Activated T-cell treated with anti-CD3 and anti-CD28 coated beads, Interleukin-2, amount 50 U/mL, for 48 hours (primary cell): ENCODE data around the gene LPIN2.
"Not testable (repeated sequence)": the region's sequence is repeated elsewhere in the genome, so short reads cannot be mapped to it uniquely, and the experiment has no call there.

Experiments
- DNase-seq, 2 experiments: peaks; one replicate each; pipeline ENCODE4 v3.0.0-alpha.2; 2020

The LPIN2 gene

DNA sequence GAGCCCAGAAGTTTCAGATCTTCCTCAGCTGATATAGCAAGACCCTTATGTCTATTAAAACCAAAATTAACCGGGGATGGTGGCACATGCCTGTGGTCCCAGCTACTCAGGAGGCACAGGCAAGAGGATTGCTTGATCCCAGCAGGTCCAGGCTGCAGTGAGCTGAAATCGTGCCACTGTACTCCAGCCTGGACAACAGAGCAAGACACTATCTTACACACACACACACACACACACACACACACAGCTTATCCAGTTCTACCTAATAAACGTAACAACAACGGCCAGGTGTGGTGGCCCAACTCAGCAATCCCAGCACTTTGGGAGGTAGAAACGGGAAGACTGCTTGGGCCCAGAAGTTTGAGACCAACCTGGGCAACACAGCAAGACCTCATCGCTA is 7.5 kb downstream of the LPIN2 start:
- DNase-seq, result no peak

DNA sequence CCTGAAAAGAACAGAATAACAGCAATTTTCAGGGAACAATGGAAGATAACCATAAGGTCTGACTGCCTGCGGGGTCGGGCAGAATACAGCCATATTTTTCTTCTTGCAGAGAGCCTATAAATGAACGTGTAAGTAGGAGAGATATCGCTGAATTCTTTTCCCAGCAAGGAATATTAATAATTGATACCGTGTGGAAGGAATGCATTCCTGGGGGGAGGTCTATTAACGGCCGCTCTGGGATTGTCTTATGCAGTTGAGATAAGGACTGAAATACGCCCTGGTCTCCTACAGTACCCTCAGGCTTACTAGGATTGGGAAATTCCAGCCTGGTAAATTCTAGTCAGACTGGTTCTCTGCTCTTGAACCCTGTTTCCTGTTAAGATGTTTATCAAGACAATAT is 9.2 kb downstream of the LPIN2 start:
- DNase-seq, result not testable (repeated sequence)

DNA sequence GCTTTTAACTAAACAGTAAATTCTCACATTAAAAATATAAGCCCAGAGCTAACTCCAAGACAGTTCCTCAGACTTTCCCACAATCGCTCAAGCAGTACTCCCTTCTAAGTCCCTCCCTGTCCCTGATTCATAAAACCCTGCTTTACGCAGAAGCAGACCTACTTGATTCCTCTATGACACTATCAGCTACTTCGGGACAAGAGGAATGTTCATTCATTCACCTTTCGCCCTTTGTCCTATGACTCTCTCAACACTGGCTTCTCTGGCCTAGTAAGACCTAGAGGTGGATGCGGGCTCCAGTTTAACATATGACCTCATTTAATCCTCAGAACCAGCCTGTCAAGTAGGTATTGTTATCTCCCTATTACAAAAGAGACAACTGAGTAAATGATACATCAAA is 10.2 kb downstream of the LPIN2 start:
- DNase-seq, result no peak

DNA sequence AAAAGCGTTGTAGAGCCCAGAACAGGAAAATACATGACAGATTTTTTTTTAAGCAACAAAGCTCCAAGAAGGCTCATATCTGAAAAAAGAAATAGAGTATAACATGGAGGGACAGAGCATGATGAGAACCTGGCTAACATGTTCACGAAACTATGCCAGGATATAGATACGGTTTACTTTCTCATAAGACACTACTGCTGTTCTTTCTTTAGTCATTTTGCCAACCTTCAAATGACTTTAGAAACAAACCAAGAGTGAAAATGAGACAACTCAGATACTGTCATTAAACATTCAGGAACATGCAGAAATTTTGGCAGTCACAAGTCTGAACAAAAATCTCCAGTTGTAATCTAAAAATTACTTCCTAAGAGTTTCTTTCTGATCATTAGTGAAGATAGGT is 14.3 kb downstream of the LPIN2 start:
- DNase-seq, result no peak

DNA sequence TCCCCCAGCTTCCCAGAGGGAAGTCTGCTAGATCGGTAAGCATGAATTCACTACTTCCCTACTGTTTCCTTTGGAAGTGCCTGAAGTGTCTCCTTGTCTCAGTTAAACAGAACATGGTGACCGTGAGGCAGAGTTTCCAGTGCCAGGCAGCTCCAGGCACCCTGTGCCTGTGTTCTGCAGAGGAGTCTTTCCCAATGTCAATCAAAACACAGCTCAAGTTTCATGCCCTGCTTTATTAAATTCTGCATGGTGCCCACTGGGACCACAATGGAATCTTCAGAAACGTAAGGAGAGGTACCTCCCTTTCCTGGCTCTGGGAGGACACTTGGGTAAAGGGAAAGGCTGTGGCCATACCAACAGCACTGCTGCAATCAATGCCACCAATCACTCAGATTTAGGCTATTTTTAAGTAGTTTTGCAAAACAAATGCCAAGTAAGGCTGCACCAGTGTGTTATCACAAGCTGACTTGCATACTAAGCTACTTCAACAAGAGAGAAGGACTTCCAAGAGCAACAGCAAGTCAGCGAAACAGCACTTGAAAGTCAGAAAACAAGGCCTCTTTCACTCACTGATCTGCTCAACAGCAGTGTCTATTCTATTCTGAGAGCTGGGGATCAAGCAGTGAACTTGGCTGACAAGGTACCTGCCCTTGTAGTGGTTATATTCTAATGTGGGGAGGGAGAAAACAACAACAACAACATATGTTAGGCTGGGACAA is 14.9 kb downstream of the LPIN2 start:
- no peak for DNase-seq

DNA sequence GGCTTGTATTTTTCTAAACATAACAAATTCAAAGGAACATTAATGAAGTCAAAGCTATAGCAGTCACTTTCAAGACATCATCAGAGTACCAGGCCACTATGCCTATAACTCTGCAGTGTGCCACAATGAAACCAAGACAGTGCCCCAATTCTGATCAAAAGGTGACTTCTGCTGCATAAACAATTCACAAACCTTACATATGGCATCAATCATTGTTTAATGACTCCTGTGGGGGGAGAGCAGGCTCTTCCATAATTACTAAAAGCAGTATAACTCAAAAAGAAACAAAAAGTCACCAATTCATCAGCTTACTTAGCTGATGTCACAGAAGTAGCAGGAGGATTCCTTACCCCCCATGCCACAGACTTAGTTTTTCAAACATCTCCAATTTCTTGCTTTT is 15.5 kb downstream of the LPIN2 start:
- DNase-seq, result no peak

DNA sequence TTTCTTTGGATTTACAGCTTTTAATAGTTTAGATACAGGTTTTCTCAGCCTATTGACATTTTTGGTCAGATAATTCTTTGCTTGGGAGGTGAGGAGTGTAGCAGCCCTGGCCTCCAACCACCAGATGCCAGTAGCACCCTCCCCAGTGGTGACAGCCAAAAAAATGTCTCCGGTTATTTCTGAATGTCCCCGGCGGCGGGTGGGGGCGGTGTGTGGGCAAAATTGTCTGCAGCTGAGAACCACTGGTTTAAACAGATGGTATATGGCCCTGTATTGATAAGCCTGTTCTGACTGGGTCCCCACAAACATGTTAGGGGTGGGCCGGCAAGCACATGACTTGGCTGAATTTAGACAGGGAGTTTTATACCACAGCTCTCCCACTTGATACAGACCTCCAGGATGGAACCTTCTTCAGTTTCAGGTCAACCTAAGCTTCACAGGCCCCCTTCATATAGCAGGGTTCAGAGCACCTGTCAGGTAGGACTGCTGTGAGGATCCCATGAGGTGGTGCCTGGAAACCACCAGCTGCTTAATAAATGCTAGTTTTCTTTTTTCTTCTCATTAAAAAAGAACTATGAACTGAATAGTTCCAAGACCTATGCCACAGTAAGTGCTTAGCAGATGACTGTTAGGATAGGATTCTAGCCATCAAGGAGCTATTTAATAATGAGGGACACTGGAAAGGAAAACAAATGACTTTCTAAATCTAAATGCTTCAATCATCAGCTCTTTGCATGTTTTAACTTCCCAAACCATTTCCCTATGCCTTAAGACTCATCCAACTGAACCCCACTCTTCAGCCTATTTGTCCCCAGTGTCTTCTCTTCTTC is 18.1 kb downstream of the LPIN2 start:
- peak; percentile 81 to 82 for DNase-seq

DNA sequence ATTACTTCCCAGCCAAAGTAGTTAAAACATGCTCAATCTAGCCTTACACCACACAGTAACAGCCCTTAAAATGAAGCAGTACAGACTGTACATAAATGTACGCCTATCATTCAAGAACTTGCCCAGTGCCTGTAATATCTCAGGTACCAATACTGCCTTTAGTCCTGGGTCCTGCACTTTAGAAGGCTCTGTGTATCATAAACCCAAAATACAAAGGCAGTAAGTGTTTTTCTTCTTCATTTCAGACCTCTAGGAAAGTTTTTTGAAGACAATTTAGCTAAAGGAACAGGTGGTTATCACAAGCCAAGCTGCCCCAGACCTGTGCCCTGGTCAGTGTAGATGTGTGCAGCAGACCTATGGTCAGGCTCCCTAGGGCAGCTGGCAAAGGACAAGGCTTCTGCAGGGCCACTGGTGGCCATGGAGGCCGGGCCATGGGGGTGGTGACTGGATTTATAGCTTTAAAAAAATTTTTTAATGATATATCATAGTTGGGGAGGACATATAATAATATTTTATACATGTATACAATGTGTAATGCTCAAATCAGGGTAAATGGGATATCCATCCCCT is 18.8 kb downstream of the LPIN2 start:
- DNase-seq, result no peak

DNA sequence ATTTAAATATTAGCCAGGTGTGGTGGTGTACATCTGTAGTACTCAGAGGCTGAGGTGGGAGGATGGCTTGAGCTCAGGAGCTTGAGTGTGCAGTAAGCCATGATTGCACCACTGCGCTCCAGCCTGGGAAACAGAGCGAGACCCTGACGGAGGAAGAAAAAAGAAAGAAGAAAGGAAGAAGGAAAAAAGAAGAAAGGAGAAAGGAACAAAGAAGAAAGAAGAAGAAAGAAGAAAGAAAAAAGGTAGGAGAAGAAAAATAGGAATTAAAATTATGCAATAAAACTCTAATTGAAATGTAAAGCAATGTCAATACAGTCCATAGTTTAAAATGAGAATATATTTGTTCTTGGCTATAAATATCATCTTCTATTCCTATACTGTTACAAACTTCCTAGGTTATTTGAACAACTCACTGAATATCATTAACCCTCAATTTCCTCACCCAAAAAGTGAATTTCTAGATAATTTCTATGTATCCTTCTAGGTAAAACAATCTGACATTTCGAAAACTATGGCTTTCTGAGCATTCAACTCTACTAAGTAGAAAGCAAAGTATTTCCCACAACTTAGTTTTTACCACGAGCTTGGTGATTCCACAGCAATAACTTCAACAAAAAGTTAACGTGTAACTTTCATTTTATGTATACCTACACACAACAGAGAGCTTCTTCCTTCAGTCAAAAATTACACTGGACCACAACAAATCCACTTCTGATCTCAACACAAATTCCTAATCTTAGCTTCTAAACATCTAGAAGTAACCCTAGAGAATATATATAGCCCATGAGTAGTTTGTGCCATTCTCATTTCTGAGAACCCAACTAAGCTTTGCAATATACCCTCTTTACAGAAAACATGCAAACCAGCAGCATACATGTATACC is 19.7 kb downstream of the LPIN2 start:
- DNase-seq, result no peak

DNA sequence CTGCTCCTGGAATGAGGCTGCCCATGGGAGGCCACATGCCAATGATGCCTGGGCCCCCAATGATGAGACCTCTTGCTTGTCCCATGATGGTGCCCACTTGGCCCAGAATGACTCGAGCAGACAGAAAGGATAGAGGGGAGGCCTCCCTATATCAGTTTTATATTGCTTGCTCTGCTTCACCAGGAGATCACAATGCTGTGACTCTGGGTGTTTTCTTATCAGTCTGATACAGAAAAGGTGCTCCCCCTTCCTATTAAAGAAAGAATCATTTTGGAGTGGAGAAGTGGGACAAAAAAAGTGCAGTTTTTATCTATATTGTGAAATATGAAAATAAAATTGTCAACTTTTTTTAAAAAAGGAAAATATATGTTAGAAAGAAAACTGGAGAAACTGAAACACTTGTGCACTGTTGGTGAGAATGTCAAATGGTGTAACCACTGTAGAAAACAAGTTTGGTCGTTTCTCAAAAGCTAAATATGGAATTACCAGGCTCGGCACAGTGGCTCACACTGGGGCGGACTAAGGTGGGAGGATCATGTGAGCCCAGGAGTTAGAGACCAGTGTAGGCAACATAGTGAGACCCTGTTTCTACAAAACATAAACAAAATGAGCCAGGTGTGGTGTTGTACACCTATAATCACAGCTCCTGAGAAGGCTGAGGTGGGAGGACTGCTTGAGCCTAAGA is 21.8 kb downstream of the LPIN2 start:
- no peak for DNase-seq

DNA sequence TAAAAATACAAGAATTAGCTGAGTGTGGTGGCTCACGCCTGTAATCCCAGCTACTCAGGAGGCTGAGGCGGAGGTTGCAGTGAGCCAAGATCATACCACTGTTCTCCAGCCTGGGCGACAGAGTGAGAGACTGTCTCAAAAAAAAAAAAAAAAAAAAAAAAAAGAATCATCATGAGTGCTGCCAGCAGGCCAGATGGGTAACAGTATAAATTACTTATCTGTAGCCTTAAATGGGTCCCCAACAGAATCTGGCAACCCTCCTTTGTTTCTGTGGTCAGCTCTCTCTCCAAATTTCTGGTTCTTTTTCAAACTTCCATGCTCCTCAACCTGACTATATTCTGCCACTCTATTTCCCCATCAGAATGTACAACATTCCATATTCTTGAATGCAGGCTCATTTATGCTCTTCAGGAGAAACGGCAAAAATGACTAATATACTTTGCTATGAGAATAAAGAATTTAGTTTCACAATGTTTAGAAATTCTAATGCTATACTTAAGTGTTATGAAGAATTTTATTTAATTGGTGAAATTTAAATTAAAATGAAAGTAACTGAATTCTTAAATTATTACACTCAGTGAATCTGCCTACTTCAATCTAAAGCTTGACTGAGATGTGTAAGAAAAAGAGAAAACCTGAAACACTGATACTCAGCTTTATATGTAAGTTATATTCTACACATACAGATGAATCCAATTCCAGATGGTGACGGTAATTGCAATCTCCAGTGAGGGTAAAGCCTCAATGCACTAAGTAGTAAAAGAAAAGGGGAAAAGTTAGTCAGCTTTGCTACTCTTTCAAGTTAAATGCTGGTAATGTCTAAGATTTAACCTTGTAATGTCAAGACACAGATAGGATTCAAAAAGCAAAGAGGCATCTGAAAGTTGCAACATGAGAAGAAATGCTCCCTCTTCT is 24.8 kb downstream of the LPIN2 start:
- no peak for DNase-seq

DNA sequence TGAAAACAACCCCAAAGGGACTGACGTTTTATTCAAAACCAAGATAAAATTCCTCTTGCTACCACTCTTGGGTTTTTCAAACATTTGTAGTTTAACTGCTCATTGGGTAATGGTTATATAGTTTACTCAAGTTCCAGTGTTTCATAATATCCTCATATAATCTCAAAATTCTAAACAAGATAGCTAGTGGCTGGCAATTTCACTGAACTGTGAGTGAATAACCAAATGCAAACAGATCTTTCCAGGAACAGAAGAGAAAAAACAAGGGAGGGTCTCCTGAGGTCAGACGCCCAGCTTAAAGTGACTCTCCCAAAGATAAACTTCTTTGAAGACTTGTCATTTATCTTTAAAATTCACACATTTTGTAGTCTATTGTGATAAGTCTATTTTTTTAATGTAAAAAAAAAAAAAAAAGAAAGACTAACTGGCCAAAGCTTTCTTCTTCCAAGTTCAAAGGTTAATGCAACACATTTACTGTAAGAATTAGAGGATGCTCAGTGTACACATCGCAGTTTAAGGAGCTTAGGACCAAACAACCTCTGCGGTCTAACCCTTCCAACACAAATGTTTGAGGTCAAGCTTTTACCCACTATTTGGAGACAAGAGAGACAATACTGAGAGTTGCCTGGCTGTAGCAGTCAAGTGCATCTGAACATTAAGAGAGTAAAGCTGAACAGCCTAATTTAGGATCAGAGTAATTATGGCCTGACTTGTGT is 26.6 kb downstream of the LPIN2 start:
- DNase-seq, result no peak

DNA sequence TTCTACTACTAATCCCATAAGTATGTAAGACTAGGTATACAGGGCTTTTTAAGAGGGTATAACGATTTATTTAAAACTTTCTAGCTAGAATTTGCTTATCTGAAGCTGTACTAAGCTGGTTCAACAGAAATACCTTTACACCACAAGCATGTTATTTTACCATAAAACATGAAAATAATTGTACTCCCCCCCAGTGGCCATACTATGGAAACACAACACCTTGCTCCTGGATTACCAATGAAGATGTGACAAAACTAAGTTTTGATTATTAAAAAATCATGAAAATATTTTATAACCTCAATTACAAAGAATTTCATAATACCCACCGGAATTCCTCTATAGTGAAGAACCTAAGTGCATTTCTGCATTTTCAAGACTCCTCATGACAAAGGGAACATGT is 27.3 kb downstream of the LPIN2 start:
- no peak for DNase-seq

DNA sequence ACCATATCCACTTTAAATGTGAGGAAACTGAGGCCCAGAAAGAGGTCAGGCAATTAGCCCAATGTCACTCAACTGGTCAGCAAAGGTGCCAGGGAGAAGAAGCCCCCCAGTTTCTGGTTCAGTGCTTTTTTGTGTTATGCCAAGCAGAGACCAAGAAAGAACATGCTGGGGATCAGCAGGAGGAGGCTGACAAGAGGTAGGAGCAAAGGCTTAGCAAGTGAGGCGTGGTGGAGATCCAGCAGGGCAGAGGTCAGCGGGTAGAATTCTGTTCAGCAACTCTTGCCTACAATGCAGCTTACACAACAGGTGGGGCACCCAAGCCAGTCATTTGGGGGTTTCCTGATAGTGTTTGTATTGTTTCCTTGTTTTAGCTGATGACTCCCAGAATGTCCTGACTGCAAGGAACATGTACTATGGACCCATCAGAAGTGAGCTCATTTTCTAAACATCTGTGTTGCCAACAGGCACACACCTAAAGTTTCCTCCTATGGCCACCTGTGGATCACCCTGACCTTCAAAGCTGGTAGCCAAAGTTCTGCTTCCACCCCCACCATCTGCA is 28.2 kb downstream of the LPIN2 start:
- DNase-seq, result no peak

DNA sequence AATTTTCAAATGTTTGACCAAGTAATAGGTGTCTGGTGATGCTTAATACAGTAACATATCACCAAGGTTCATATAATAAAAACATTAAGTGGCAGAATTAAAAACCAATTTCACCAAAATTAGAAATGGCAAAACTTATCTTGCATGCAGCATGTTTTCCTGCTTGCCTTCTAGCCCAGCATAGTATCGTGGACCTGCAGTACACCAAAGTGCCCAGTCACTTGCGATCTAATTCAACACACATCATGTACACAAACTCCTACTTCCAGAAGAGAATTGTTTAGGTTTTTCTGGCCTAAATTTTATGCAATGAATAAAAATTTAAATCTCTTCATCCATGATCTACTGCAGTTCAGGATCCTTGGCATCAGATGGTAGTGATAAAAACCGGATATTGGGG is 28.9 kb downstream of the LPIN2 start:
- DNase-seq, result no peak

DNA sequence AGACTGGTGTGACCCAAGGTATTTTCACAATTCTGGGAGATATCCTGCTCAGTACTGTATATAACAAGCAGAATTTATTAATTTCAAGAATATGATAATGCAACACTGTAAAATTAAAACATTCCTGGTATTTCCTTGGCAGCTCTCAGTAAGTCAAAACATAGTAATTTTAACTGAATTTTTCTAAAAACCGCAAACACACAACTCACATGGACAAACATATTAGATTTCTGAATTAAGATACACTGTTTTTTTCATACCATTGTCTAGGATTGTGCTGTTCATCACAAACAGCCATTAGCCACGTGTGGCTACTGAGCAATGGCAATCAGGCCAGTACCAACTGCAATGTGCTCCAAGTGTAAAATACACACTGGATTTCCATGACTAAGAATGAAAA is 29.6 kb downstream of the LPIN2 start:
- no peak for DNase-seq

DNA sequence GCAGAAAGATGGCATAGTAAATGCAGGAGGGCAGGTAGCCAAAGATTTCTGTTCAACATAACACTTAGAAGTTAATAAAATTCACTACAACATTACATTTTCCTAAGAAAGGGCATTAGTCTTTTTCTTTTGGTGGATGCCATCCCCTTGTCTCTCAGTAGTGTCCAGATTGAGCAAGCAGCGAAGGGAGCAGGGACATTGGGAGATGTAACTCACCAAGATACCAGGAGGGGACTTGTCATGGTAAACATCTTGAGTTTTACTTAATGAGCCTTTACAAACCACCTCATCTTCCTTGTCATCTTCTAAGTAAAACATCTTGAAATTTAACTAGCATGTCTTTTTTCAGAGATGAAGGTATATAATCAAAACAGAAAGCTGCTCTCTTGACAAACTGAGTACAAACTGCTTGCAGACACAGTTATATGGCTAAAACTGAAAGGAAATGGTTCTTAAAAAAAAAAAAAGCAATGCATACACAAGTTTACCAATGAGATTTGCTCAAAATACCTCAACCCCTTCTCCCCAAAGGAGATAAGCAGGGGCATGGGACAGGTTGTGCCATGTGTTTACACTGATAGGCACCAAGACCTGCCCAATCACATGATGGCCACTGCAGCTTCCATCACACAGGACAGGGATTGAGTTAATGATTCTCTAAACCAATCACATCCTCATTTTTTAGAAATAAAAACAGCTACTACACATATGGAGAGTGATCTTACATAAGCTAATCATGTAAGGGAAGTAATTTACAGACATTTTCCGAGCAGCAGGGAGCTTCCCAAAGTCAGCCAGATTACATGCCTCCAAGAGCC is 30.3 kb downstream of the LPIN2 start:
- peak in 1 of 2 experiments; percentile 41 for DNase-seq

DNA sequence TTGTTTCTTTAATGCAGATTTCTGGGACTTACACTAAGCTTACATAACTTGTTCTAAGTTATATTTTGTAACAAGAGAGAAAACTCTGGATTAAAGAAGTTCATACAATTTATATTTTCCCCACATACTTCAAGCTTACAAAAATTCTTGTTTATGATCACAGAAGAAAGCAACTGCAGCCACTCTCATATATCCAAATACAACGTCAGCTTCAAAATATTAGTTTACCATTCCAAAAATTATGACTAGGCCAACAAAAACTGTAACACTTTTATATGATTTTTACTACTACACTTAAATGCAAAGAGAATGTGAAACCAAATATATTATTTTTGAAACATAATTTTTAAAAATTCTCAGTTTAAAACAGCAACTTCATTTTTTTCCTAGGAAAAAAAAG is 30.9 kb downstream of the LPIN2 start:
- DNase-seq, result no peak

DNA sequence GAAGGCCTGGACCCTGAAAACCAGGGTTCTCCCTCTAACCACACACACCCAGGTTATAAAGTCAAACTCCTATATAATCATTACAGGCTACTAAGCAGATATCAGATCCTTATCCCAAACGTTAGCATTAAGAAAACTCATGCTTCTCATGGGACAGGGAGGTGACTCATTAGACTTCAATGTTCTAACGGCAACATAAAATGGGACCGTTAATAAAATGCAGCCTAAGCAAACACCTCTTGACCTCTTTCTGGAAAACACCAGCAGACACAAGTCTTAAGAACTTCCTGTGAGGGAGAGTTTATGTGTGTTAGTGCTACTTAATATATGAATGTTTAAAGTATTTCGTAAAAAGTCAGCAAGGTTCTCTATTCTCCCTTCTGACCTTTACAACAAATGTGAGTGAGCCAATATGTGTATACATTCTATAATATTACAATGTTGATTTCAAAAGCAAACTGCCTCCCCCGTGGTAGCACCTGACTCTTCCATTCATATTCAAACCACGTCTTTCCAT is 31.7 kb downstream of the LPIN2 start:
- DNase-seq, result no peak
